ENCODE data around the gene NFS1.
"Not testable (repeated sequence)": the region's sequence is repeated elsewhere in the genome, so short reads cannot be mapped to it uniquely, and the experiment has no call there.

The NFS1 gene

GRCh38 chr20:35729283-35729807 lies 30.2 kb upstream of the NFS1 start:
- no peak for DNase-seq (ENCODE audit: low spot score)

GRCh38 chr20:35726842-35727711 lies 27.9 kb upstream of the NFS1 start:
- no peak for DNase-seq (ENCODE audit: low spot score)

- no peak for DNase-seq (ENCODE audit: low spot score)
Measured at GRCh38 chr20:35724321-35725230, 25.4 kb upstream of the NFS1 start.

GRCh38 chr20:35723652-35724320 lies 24.6 kb upstream of the NFS1 start:
- DNase-seq (ENCODE audit: low spot score) = not testable (repeated sequence)

- not testable (repeated sequence) for DNase-seq (ENCODE audit: low spot score)
Measured at GRCh38 chr20:35723275-35723639, 24.1 kb upstream of the NFS1 start.

- DNase-seq (ENCODE audit: low spot score) = no peak
Measured at GRCh38 chr20:35721621-35722020, 22.5 kb upstream of the NFS1 start.

- DNase-seq (ENCODE audit: low spot score) = no peak
Measured at GRCh38 chr20:35721219-35721618, 22.1 kb upstream of the NFS1 start.

GRCh38 chr20:35720165-35721123 lies 21.3 kb upstream of the NFS1 start:
- DNase-seq (ENCODE audit: low spot score) = no peak

- no peak for DNase-seq (ENCODE audit: low spot score)
Measured at GRCh38 chr20:35719717-35720116, 20.6 kb upstream of the NFS1 start.

- DNase-seq (ENCODE audit: low spot score) = no peak
Measured at GRCh38 chr20:35718972-35719635, 20.0 kb upstream of the NFS1 start.

GRCh38 chr20:35718321-35718720 lies 19.2 kb upstream of the NFS1 start:
- not testable (repeated sequence) for DNase-seq (ENCODE audit: low spot score)

- DNase-seq (ENCODE audit: low spot score) = no peak
Measured at GRCh38 chr20:35716330-35716729, 17.2 kb upstream of the NFS1 start.

GRCh38 chr20:35715652-35716051 lies 16.5 kb upstream of the NFS1 start:
- no peak for DNase-seq (ENCODE audit: low spot score)

GRCh38 chr20:35714127-35714526 lies 15.0 kb upstream of the NFS1 start:
- DNase-seq (ENCODE audit: low spot score) = no peak

- not testable (repeated sequence) for DNase-seq (ENCODE audit: low spot score)
Measured at GRCh38 chr20:35713120-35713519, 14.0 kb upstream of the NFS1 start.

GRCh38 chr20:35711588-35712209 lies 12.5 kb upstream of the NFS1 start:
- DNase-seq (ENCODE audit: low spot score) = no peak

- DNase-seq (ENCODE audit: low spot score) = no peak
Measured at GRCh38 chr20:35710884-35711587, 11.9 kb upstream of the NFS1 start.

- no peak for DNase-seq (ENCODE audit: low spot score)
Measured at GRCh38 chr20:35710039-35710438, 10.9 kb upstream of the NFS1 start.

- DNase-seq (ENCODE audit: low spot score) = no peak
Measured at GRCh38 chr20:35709259-35709658, 10.1 kb upstream of the NFS1 start.
